ENCODE data around the gene MYH13.

The MYH13 gene

GRCh38 chr17:10336393-10336792 lies 36.4 kb downstream of the MYH13 start:
- no peak for ATAC-seq (replicated peaks; ENCODE audit: extremely low read depth, poor library complexity, severe bottlenecking)
- H3K4me1 Mint-ChIP-seq, result no peaks in the 10 kb centered on the region
- no peaks in the 10 kb centered on the region for H3K36me3 Mint-ChIP-seq (ENCODE audit: insufficient read depth)
- no peak for DNase-seq (ENCODE audit: low spot score in 2 of 2)
- no peaks in the 10 kb centered on the region for H3K27me3 Mint-ChIP-seq
- H3K4me3 Mint-ChIP-seq, result no peak overlapping the region
- H3K27ac Mint-ChIP-seq (ENCODE audit: low read depth), result no peak overlapping the region
- no peaks in the 10 kb centered on the region for H3K9me3 Mint-ChIP-seq

GRCh38 chr17:10332515-10332914 lies 40.3 kb downstream of the MYH13 start:
- no peaks in the 10 kb centered on the region for H3K9me3 Mint-ChIP-seq
- ATAC-seq (replicated peaks; ENCODE audit: extremely low read depth, poor library complexity, severe bottlenecking) (no peak), DNase-seq (ENCODE audit: low spot score in 2 of 2) (no peak)
- no peaks in the 10 kb centered on the region for H3K36me3 Mint-ChIP-seq (ENCODE audit: insufficient read depth)
- no peaks in the 10 kb centered on the region for H3K4me1 Mint-ChIP-seq
- H3K27ac Mint-ChIP-seq (ENCODE audit: low read depth), result no peak overlapping the region
- peaks cover 25% of the 10 kb centered on the region for H3K27me3 Mint-ChIP-seq
- H3K4me3 Mint-ChIP-seq, result no peak overlapping the region

GRCh38 chr17:10328971-10329923 lies 43.6 kb downstream of the MYH13 start:
- ATAC-seq (replicated peaks; ENCODE audit: extremely low read depth, poor library complexity, severe bottlenecking) (no peak), DNase-seq (ENCODE audit: low spot score in 2 of 2) (no peak)
- H3K27ac Mint-ChIP-seq (ENCODE audit: low read depth), result no peak overlapping the region
- H3K4me3 Mint-ChIP-seq, result no peak overlapping the region
- no peaks in the 10 kb centered on the region for H3K36me3 Mint-ChIP-seq (ENCODE audit: insufficient read depth)
- H3K27me3 Mint-ChIP-seq, result peaks cover 25% of the 10 kb centered on the region
- no peaks in the 10 kb centered on the region for H3K4me1 Mint-ChIP-seq
- H3K9me3 Mint-ChIP-seq, result no peaks in the 10 kb centered on the region

DNA sequence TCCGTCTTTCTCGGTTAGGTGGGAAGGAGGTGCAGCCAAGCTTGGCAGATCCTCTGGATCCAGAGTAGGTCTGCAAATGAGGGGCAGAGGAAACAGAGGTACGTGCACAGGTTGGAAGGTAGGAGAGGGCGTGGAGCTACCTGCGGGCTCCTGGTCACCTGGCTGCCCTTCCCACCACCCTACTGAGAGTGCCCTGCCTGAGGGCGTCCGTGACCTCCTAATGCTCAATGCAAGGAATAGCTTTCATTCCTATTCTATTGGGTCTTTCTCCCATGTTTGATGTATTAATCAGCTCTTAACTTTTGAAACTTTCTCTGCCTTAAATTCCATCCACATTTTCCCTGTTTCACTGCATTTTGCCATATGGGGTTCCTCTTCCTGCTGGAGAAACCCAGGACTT lies 44.6 kb downstream of the MYH13 start:
- no peak overlapping the region for H3K27ac Mint-ChIP-seq (ENCODE audit: low read depth)
- no peaks in the 10 kb centered on the region for H3K9me3 Mint-ChIP-seq
- peaks cover 25% of the 10 kb centered on the region for H3K27me3 Mint-ChIP-seq
- ATAC-seq (replicated peaks; ENCODE audit: extremely low read depth, poor library complexity, severe bottlenecking) (no peak), DNase-seq (ENCODE audit: low spot score in 2 of 2) (no peak)
- H3K4me3 Mint-ChIP-seq, result no peak overlapping the region
- no peaks in the 10 kb centered on the region for H3K4me1 Mint-ChIP-seq
- H3K36me3 Mint-ChIP-seq (ENCODE audit: insufficient read depth), result no peaks in the 10 kb centered on the region

GRCh38 chr17:10327640-10328039 lies 45.2 kb downstream of the MYH13 start:
- Mint-ChIP-seq H3K4me1 (no peaks in the 10 kb centered on the region), H3K36me3 (ENCODE audit: insufficient read depth) (no peaks in the 10 kb centered on the region), H3K27ac (ENCODE audit: low read depth) (no peak overlapping the region), H3K27me3 (peaks cover 25% of the 10 kb centered on the region), H3K9me3 (no peaks in the 10 kb centered on the region), H3K4me3 (no peak overlapping the region)
- DNase-seq (ENCODE audit: low spot score in 2 of 2), result peak; percentile 43 to 59
- no peak for ATAC-seq (replicated peaks; ENCODE audit: extremely low read depth, poor library complexity, severe bottlenecking)

GRCh38 chr17:10325031-10325695 lies 47.6 kb downstream of the MYH13 start:
- ATAC-seq (replicated peaks; ENCODE audit: extremely low read depth, poor library complexity, severe bottlenecking) (no peak), DNase-seq (ENCODE audit: low spot score in 2 of 2) (no peak)
- Mint-ChIP-seq H3K27ac (ENCODE audit: low read depth) (no peak overlapping the region), H3K4me3 (no peak overlapping the region), H3K36me3 (ENCODE audit: insufficient read depth) (no peaks in the 10 kb centered on the region), H3K9me3 (no peaks in the 10 kb centered on the region), H3K4me1 (no peaks in the 10 kb centered on the region), H3K27me3 (peaks cover 21% of the 10 kb centered on the region)

GRCh38 chr17:10323812-10324610 lies 48.8 kb downstream of the MYH13 start:
- Mint-ChIP-seq H3K27ac (ENCODE audit: low read depth) (no peak overlapping the region), H3K4me1 (no peaks in the 10 kb centered on the region), H3K9me3 (no peaks in the 10 kb centered on the region), H3K36me3 (ENCODE audit: insufficient read depth) (no peaks in the 10 kb centered on the region), H3K27me3 (peaks cover 16% of the 10 kb centered on the region), H3K4me3 (no peak overlapping the region)
- ATAC-seq (replicated peaks; ENCODE audit: extremely low read depth, poor library complexity, severe bottlenecking) (no peak), DNase-seq (ENCODE audit: low spot score in 2 of 2) (no peak)

DNA sequence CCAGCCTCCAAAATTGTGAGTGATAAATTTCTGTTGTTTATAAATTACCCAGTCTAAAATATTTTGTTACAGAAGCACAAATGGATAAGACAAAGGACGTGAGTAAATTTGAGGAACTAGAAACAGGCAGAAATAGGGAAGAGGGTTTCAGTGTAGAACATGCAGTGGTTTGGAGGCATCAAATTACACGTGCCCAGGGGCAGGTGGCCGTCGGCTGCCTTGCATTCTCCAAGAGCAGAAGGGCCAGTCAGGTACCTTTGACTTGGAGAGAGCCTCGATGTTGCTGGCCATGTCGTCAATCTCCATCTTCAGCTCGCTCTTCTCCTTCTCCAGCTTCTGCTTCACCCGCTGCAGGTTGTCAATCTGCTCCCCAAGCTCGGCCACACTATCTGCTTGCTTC lies 54.3 kb downstream of the MYH13 start:
- H3K4me1 Mint-ChIP-seq, result no peaks in the 10 kb centered on the region
- H3K9me3 Mint-ChIP-seq, result no peaks in the 10 kb centered on the region
- no peak for ATAC-seq (replicated peaks; ENCODE audit: extremely low read depth, poor library complexity, severe bottlenecking)
- H3K27me3 Mint-ChIP-seq, result peaks cover 34% of the 10 kb centered on the region
- no peak for DNase-seq (ENCODE audit: low spot score in 2 of 2)
- no peak overlapping the region for H3K27ac Mint-ChIP-seq (ENCODE audit: low read depth)
- H3K36me3 Mint-ChIP-seq (ENCODE audit: insufficient read depth), result peaks cover 1% of the 10 kb centered on the region
- H3K4me3 Mint-ChIP-seq, result no peak overlapping the region

- no peak for DNase-seq (ENCODE audit: low spot score in 2 of 2)
- Mint-ChIP-seq H3K4me3 (no peak overlapping the region), H3K27ac (ENCODE audit: low read depth) (no peak overlapping the region), H3K9me3 (no peaks in the 10 kb centered on the region), H3K27me3 (peaks cover 37% of the 10 kb centered on the region), H3K36me3 (ENCODE audit: insufficient read depth) (peaks cover 1% of the 10 kb centered on the region), H3K4me1 (no peaks in the 10 kb centered on the region)
- no peak for ATAC-seq (replicated peaks; ENCODE audit: extremely low read depth, poor library complexity, severe bottlenecking)
Measured at GRCh38 chr17:10317543-10317834, 55.3 kb downstream of the MYH13 start.

GRCh38 chr17:10316801-10317542 lies 55.8 kb downstream of the MYH13 start:
- Mint-ChIP-seq H3K36me3 (ENCODE audit: insufficient read depth) (peaks cover 1% of the 10 kb centered on the region), H3K4me3 (no peak overlapping the region)
- DNase-seq (ENCODE audit: low spot score in 2 of 2), result no peak

GRCh38 chr17:10314329-10314728 lies 58.5 kb downstream of the MYH13 start:
- Mint-ChIP-seq H3K9me3 (no peaks in the 10 kb centered on the region), H3K4me1 (no peaks in the 10 kb centered on the region), H3K27ac (ENCODE audit: low read depth) (no peak overlapping the region), H3K36me3 (ENCODE audit: insufficient read depth) (peaks cover 1% of the 10 kb centered on the region), H3K4me3 (no peak overlapping the region), H3K27me3 (peaks cover 61% of the 10 kb centered on the region)
- ATAC-seq (replicated peaks; ENCODE audit: extremely low read depth, poor library complexity, severe bottlenecking) (no peak), DNase-seq (ENCODE audit: low spot score in 2 of 2) (no peak)

More at GRCh38 chr17:10316801-10317542, 55.8 kb downstream of the MYH13 start:
- no peak for ATAC-seq (replicated peaks; ENCODE audit: extremely low read depth, poor library complexity, severe bottlenecking)
- Mint-ChIP-seq H3K27ac (ENCODE audit: low read depth) (no peak overlapping the region), H3K27me3 (peaks cover 42% of the 10 kb centered on the region), H3K9me3 (no peaks in the 10 kb centered on the region), H3K4me1 (no peaks in the 10 kb centered on the region)

DNA sequence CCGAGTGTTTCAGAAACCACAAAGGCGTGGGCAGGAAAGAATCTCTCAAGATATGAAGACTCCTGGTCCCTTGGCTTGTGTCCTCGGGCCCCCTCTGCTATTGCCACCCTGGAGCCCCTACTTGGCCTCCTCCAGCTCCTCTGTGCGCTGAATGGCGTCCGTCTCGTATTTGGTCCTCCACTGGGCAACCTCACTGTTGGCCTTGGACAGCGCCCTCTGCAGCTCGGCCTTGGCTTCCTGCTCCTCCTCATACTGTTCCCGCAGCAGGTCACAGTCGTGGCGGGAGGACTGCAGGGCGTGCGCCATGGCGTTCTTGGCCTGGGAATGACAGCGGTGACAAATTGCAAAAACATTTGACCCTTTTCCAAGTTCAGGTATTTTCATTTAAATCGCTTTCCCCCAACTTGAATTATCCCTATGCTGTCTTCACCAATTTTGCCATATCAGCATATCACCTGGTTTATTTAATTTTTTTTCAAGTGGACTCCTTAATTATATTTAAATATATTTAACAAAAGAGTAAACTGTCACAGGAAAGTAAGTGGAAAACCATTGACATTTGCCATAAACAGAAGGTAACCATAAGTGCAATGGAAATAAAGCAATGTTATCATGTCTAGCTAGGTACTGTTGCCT lies 59.7 kb downstream of the MYH13 start:
- ATAC-seq (replicated peaks; ENCODE audit: extremely low read depth, poor library complexity, severe bottlenecking) (no peak), DNase-seq (ENCODE audit: low spot score in 2 of 2) (no peak)
- H3K4me3 Mint-ChIP-seq, result no peak overlapping the region
- H3K9me3 Mint-ChIP-seq, result no peaks in the 10 kb centered on the region
- peaks cover 1% of the 10 kb centered on the region for H3K36me3 Mint-ChIP-seq (ENCODE audit: insufficient read depth)
- H3K4me1 Mint-ChIP-seq, result no peaks in the 10 kb centered on the region
- no peak overlapping the region for H3K27ac Mint-ChIP-seq (ENCODE audit: low read depth)
- peaks cover 56% of the 10 kb centered on the region for H3K27me3 Mint-ChIP-seq
